ENCODE results near the gene STC2.
A peak's percentile ranks its signal among the peaks of the same experiment; 100 is the strongest.

The STC2 gene

DNA sequence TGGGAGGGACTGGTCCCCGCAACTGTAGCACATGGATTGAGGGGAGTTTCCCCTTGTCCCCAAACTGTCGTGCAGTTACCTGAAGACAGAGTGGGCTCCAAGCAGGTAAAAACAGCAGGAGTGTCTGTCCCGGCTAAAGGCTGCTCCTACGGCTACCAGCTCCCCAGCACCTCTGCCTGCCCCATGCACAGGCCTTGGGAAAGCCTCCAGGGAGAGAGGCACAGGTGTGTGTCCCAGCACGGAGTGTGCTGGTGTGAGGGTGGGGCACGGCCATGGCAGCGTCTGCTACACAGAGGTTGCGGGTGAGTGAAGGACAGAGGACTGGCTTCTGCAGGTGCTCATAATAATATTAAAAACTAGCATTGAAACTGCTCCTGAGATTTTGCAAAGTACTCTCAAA, 30.4 kb downstream of the STC2 start:
- Histone ChIP-seq H3K27ac (no peak overlapping the region), H3K4me2 (no peak overlapping the region), H3K4me3 (no peak overlapping the region), H3K36me3 (no peaks in the 10 kb centered on the region), H3K27me3 (no peaks in the 10 kb centered on the region), H3K4me1 (peaks cover 14% of the 10 kb centered on the region), H3K9ac (no peak overlapping the region), H3K9me3 (no peaks in the 10 kb centered on the region), H4K20me1 (no peaks in the 10 kb centered on the region)
- TF ChIP-seq Cebpa-rat (IDR thresholded peaks at IDR 0.05), result no peak

DNA sequence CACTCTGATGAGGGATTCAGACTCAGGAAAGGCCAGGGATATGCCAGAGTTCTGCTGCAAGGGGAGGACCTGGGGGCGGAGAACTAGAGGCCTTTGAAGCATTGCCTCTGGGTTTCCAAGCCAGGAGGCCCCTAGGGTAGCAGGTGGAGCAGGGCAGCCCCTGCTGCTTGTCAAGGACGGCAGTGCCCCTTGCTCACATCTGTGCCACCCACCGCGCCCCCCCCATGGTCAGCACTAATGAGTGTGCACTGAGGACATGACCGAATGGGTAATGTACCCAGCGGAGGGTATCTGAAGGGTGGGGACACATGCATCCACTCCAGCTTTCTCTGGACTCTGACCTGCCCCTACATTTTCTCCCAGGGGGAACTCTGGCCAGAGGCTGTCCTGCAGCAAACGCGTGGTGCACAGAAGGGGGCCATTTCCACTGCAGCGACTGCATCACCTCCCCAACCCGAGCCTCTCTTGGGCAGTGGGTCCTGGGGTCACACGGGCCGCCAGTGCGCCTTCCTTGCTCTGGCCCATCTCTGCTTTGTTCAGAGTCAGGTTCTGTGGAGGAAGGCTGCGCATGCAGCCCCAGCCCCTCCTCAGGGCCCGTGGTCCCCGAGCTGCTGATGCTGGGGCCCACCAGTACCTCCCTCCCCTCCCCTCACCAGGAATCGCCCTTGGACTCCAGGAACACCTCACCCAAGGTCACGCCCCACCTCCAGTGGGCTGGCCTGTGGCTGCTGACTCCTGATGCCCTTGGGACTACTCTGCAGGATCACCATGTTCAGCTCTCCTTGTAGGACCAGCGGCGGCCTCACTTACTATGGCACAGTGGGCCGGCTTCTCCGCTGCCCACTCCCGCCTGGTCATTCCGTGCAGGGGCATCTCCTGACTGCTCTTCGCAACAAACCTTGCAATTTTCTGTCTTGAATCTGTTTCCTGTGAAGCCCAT, 31.2 kb downstream of the STC2 start:
- no peak for TF ChIP-seq Cebpa-rat (IDR thresholded peaks at IDR 0.05)
- H3K9ac ChIP-seq, result no peak overlapping the region
- no peak overlapping the region for H3K27ac ChIP-seq
- no peaks in the 10 kb centered on the region for H3K36me3 ChIP-seq
- peaks cover 4% of the 10 kb centered on the region for H3K27me3 ChIP-seq
- no peak overlapping the region for H3K4me3 ChIP-seq
- no peak overlapping the region for H3K4me2 ChIP-seq
- no peaks in the 10 kb centered on the region for H3K9me3 ChIP-seq
- H4K20me1 ChIP-seq, result no peaks in the 10 kb centered on the region
- H3K4me1 ChIP-seq, result peaks cover 14% of the 10 kb centered on the region

DNA sequence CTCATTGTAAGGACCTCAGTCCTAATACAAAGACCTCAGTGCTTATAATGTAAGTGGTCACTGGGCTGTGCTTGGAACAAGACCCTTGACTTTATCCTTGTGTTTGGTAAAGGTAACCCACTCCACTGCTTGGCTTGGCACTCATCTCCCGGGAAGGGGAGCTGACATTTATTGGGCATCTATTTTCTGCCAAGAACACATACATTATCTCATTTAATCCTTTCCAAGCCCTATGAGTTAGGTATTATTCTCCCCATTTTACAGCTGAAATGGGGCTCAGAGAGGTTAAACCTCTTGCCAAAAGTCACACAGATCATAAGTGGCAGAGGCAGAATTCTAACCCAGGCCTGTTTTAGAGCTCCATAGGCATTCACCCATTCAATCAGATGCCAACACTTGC, 32.4 kb downstream of the STC2 start:
- no peak overlapping the region for H3K4me2 ChIP-seq
- peaks cover 14% of the 10 kb centered on the region for H3K4me1 ChIP-seq
- TF ChIP-seq Cebpa-rat (IDR thresholded peaks at IDR 0.05), result no peak
- H3K27me3 ChIP-seq, result peaks cover 16% of the 10 kb centered on the region
- H3K27ac ChIP-seq, result no peak overlapping the region
- H4K20me1 ChIP-seq, result no peaks in the 10 kb centered on the region
- H3K36me3 ChIP-seq, result no peaks in the 10 kb centered on the region
- H3K9ac ChIP-seq, result no peak overlapping the region
- no peak overlapping the region for H3K4me3 ChIP-seq
- H3K9me3 ChIP-seq, result no peaks in the 10 kb centered on the region

DNA sequence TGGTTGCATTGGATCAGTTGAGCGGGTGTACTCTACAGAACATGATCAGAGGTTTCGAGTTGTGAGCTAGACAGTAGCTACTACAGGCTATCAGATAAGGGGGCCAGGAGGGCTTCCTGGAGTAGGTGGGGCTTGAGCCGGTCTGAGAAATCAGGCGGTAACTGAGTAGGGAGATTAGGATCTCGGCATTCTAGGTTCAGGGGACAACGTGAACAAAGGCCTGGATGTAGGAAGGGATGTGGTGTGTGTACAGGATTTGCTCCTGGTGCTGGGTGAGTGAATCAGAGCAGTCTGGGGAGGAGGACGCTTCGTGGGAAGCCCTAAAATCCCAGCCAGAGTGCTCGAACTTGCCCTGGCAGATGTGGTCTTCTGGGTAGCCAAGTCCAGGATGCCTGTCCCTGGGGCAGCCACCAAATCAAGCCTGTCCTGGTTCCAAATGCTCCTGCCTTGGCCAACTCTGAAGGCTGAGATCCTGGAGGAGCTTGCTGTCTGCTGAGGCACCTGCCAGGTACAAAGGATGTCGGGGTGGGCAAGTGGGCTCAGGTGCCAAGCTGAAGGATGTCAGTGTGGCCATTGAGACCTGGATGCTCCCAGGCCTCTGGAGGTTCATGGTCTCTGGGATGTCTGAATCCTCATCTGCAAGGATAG, 33.4 kb downstream of the STC2 start:
- H4K20me1 ChIP-seq, result no peaks in the 10 kb centered on the region
- H3K4me2 ChIP-seq, result peak overlapping the region; percentile 82
- peak overlapping the region; percentile 44 for H3K4me3 ChIP-seq
- TF ChIP-seq Cebpa-rat (IDR thresholded peaks at IDR 0.05), result no peak
- peaks cover 14% of the 10 kb centered on the region for H3K4me1 ChIP-seq
- no peak overlapping the region for H3K27ac ChIP-seq
- peaks cover 26% of the 10 kb centered on the region for H3K27me3 ChIP-seq
- H3K9me3 ChIP-seq, result no peaks in the 10 kb centered on the region
- no peaks in the 10 kb centered on the region for H3K36me3 ChIP-seq
- no peak overlapping the region for H3K9ac ChIP-seq

DNA sequence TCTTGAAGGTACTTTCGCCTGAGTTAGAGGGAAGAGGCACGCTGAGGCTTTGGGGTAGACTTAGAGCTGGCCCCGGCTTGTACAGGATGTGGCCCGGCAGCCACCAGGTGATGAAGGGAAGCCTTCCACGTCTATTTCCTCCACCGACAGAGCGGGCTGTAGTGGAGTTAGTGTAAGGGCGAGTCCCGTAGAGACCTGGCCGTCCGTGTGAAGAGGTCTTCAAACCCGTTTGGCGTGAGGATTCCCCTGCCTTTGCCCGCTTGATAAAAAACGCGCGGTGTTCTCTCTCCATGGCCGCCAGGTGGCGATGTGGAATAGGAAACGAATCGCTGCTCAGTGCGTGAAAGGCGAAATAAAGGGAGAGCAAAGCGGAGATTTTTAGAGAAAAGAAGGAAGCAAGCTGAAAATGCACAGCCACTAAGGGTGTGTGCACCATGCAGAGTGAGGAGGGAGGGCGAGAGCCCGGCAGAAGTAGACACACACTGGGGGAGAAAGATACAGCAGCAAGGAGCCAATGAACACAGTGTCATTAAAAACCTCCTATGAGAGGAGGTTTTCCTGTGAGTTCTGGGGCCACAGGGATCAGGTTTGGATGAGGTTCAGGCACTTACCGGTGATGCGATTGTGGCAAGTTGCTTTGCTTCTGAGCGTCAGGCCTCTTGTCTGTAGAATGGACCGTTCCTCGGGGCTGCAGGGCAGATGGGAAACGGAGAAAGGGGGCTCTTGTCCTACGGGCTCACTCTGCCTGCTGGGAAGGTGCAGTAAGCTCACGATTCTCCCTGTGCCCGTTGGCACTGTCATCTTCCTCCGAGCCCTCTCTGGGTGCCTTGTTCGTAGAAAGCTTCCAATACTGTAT, 34.2 kb downstream of the STC2 start:
- Histone ChIP-seq H3K27ac (no peak overlapping the region), H3K36me3 (no peaks in the 10 kb centered on the region), H3K9ac (peak overlapping the region; percentile 35; the same call in 1 of the 2 replicates), H3K4me1 (peaks cover 14% of the 10 kb centered on the region), H3K4me3 (peak overlapping the region; percentile 44), H4K20me1 (no peaks in the 10 kb centered on the region), H3K4me2 (peak overlapping the region; percentile 82), H3K27me3 (peaks cover 29% of the 10 kb centered on the region), H3K9me3 (no peaks in the 10 kb centered on the region)
- TF ChIP-seq Cebpa-rat (IDR thresholded peaks at IDR 0.05), result no peak

DNA sequence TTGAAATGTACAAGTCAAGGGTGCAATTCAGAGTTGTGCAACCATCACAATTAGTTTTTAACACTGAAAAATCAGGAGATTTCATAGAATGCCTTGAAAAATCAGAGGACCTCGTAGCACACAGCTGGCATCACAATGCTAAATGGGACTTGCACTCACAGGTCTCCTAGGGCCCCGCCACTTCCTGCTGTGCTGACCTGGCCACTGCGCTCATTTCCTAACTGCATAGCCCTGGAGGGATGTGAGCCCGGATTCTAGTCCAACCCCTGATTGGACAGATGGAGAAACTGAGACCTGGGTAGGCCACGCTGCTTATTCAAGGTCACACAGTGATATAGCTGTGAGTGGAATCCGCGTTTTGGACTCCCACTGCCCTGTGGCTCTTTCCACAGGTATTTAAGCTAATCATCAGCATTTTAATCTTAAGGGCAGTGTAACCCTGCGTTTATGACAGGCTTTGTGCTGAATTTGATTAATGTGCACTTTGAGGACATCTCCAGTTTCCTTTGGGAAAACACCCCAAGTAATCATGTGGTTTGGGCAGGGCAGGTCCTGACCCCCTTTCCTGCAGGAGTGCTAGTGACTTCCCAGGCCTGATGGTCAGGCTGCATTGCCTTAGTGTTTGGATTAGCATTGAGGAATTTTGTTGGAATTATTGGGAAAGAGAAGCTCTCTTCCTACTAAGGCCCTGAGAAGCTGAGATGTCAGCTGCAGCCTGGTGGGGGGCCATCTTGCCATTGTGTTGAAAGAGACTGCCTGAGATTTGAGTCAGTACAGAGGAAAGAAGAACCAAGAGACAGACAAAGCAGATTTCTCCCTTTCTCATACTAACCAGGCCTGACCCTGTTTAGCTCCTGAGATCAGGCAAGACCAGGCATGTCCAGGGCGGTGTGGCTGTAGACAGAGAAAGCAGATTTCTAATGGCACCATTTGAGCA, 36.2 kb downstream of the STC2 start:
- Histone ChIP-seq H3K27ac (no peak overlapping the region), H3K27me3 (peaks cover 33% of the 10 kb centered on the region), H3K9ac (no peak overlapping the region), H3K4me2 (no peak overlapping the region), H4K20me1 (no peaks in the 10 kb centered on the region), H3K9me3 (no peaks in the 10 kb centered on the region), H3K4me1 (peaks cover 24% of the 10 kb centered on the region), H3K4me3 (no peak overlapping the region), H3K36me3 (no peaks in the 10 kb centered on the region)
- TF ChIP-seq Cebpa-rat (IDR thresholded peaks at IDR 0.05), result no peak

DNA sequence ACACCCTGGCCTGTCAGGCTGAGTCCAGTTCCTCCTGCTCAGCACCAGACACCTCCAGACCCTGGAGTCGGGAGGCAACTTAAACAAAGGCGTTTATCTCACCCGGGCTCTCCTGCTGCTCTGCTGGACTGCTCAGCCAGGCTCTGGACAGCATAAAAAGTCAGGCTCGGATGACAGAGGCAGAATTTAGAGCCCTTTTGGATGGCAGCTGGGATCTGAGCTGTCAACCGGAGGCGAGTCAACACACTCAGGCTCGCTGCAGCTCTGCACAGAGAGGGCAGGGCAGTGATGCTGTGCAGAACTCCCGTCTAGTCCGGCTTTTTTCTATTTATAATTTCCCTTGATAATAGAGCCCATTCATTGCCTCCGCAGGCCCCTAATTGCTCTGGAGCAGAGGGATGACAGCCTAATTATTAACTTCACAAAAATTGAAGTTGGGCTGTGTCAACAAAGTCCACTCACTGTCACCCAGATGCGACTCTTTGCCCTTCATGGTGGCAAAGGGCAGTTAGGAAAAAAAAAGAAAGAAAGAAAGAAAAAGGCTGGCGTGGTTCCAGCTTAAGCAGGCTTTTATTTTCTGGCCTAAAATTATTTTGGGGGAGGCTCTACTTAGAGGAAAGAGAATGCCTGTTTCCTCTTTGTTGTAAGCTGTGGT, 37.6 kb downstream of the STC2 start:
- H3K4me2 ChIP-seq, result no peak overlapping the region

DNA sequence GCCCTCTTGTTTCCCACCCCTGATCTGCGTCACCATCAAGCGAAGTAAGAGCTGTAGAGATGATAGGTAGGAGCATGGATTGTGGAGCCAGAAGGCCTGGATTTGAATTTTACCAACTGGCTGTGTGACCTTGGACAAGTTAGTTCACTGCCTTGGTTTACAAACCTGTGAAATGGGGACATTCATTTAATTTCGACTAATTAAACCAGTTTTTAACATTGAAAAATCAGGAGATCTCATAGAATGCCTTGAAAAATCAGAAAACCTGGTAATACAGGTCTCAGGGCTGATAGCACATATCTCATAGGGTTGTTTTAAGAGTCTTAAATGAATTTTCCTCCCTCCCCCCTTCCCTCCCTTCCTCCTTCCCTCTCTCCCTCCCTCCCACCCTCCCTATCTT, 38.8 kb downstream of the STC2 start:
- Histone ChIP-seq H3K27me3 (peaks cover 33% of the 10 kb centered on the region), H3K27ac (no peak overlapping the region), H3K4me3 (no peak overlapping the region), H3K4me2 (no peak overlapping the region), H3K9me3 (peaks cover 5% of the 10 kb centered on the region; the same call in 1 of the 2 replicates), H3K9ac (no peak overlapping the region), H3K4me1 (peaks cover 23% of the 10 kb centered on the region), H3K36me3 (no peaks in the 10 kb centered on the region), H4K20me1 (no peaks in the 10 kb centered on the region)
- no peak for TF ChIP-seq Cebpa-rat (IDR thresholded peaks at IDR 0.05)

More for the DNA sequence above, 37.6 kb downstream of the STC2 start:
- Histone ChIP-seq H3K36me3 (no peaks in the 10 kb centered on the region), H4K20me1 (no peaks in the 10 kb centered on the region), H3K4me1 (peaks cover 30% of the 10 kb centered on the region), H3K9me3 (no peaks in the 10 kb centered on the region), H3K27ac (no peak overlapping the region), H3K9ac (no peak overlapping the region), H3K4me3 (no peak overlapping the region), H3K27me3 (peaks cover 33% of the 10 kb centered on the region)
- no peak for TF ChIP-seq Cebpa-rat (IDR thresholded peaks at IDR 0.05)
